Large intestine (tissue), 3 donors: ENCODE data around the gene OSBPL9. TPM values are rescaled to one million over a fixed set of nuclear protein-coding genes. Genes with fewer than 3 reads are reported as not detected.
"Not testable (repeated sequence)": the region's sequence is repeated elsewhere in the genome, so short reads cannot be mapped to it uniquely, and the experiment has no call there.

Experiments
- DNase-seq, 2 donors: peaks; one replicate each; pipeline versions ENCODE4 v3.0.0 to v3.0.0-alpha.2; 2013
- H3K27ac ChIP-seq: one replicate; pipeline ENCODE4 v1.5.1; 2013; ENCODE audit warnings: low read length
- H3K27me3 ChIP-seq: 2 replicates; pipeline ENCODE4 v1.6.1; 2013; ENCODE audit warnings: low read length; ENCODE audit not compliant: control insufficient read depth, insufficient read depth
- H3K36me3 ChIP-seq: 2 replicates; pipeline ENCODE4 v1.6.1; 2013; ENCODE audit warnings: low read length; ENCODE audit not compliant: control insufficient read depth, insufficient read depth
- H3K4me1 ChIP-seq: one replicate; pipeline ENCODE4 v1.6.1; 2013; ENCODE audit warnings: low read length; ENCODE audit not compliant: control insufficient read depth, insufficient read depth
- H3K4me3 ChIP-seq: one replicate; pipeline ENCODE4 v1.5.1; 2013; ENCODE audit warnings: low read length
- H3K9me3 ChIP-seq: one replicate; pipeline ENCODE4 v1.6.1; 2013; ENCODE audit warnings: mild to moderate bottlenecking, low read depth, low read length, moderate library complexity; ENCODE audit not compliant: control insufficient read depth
- WGBS: methylation state at CpG from one replicate; pipeline ENCODE4 v1.1.5; 2013; ENCODE audit warnings: low lambda C conversion rate; ENCODE audit not compliant: insufficient coverage; 5-methylcytosine and 5-hydroxymethylcytosine counted together
- polyA plus RNA-seq: library from polyadenylated mRNA; unstranded; fragments of 120-200 nt; gene quantifications from one replicate; pipeline ENCODE4 v1.2.1, GENCODE V29; 2013

Gene OSBPL9
- polyA plus RNA-seq, 1 donor: 64.1 TPM

DNA sequence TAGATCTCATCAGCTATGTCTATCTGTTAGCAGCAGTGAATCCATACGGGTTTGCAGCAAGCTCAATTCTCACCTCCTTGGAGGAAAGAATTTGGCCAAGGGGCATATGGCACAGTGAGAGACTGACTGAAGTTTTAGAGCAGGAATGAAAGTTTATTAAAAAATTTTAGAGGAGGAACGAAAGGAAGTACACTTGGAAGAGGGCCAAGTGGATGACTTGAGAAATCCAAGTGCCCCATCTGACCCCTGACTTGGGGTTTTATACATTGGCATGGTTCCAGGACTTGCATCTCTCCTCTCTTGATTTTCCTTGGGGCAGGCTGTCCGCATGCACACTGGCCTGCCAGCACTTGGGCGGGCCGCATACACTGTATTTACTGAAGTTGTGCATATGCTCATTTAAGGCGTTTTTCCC, 9.2 kb upstream of the OSBPL9 start:
- Histone ChIP-seq H3K36me3 (no peaks in the 10 kb centered on the region), H3K27ac (no peak overlapping the region), H3K4me1 (no peaks in the 10 kb centered on the region), H3K4me3 (no peak overlapping the region), H3K27me3 (no peaks in the 10 kb centered on the region), H3K9me3 (no peaks in the 10 kb centered on the region)
- no CpG with 5 or more reads among the region's 6 CpGs for WGBS
- no peak for DNase-seq

DNA sequence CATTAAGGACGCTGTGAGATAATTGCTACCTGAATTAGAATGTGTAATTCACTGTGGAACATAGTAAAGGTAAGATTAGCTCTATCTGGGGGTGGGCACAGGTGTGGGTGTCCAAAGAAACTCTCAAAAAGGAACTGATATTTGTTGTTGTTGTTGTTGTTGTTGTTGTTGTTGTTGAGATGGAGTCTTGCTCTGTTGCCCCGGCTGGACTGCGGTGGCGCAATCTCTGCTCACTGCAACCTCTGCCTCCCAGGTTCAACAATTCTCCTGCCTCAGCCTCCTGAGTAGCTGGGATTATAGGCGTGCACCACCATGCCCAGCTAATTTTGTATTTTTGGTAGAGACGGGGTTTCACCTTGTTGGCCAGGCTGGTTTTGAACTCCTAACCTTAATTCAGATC, 6.8 kb upstream of the OSBPL9 start:
- not testable (repeated sequence) for H3K4me1 ChIP-seq, H3K9me3 ChIP-seq, H3K27me3 ChIP-seq, H3K27ac ChIP-seq, H3K4me3 ChIP-seq, H3K36me3 ChIP-seq, DNase-seq
- 83% methylated on average over 1 of the region's 6 CpGs for WGBS

DNA sequence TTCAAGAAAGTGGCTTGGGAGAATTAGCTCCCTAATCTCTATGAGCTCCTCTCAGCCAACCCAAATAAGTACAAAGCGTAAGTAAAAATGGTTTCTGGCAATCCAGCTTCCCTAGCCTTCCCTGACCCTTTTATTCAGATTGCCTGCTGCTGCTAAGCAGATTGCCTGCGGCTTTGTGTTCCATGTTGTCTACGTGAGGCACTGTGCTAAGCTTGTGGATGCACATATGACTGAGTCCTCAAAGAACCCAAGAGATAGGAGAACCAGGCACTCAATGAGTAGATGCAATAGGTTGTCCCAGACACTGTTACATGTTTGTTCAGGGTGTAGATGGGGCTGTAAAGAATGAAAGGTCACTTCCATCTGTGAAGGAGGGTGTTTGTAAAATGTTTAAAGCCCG, 6.3 kb upstream of the OSBPL9 start:
- no peak for DNase-seq
- no peaks in the 10 kb centered on the region for H3K27me3 ChIP-seq
- H3K27ac ChIP-seq: no peak overlapping the region
- no peaks in the 10 kb centered on the region for H3K9me3 ChIP-seq
- H3K36me3 ChIP-seq: no peaks in the 10 kb centered on the region
- no CpG with 5 or more reads among the region's 4 CpGs for WGBS
- no peaks in the 10 kb centered on the region for H3K4me1 ChIP-seq
- H3K4me3 ChIP-seq: no peak overlapping the region

GRCh38 chr1:51612447-51612961, 4.4 kb upstream of the OSBPL9 start:
- no CpG with 5 or more reads among the region's 2 CpGs for WGBS
- Histone ChIP-seq H3K27ac (no peak overlapping the region), H3K27me3 (no peaks in the 10 kb centered on the region)

GRCh38 chr1:51615780-51616291, 1.1 kb upstream of the OSBPL9 start:
- H3K27ac ChIP-seq: no peak overlapping the region
- H3K9me3 ChIP-seq: no peaks in the 10 kb centered on the region
- no CpG with 5 or more reads among the region's 10 CpGs for WGBS
- H3K4me3 ChIP-seq: no peak overlapping the region
- no peak for DNase-seq
- no peaks in the 10 kb centered on the region for H3K36me3 ChIP-seq
- H3K27me3 ChIP-seq: no peaks in the 10 kb centered on the region
- H3K4me1 ChIP-seq: peaks cover 16% of the 10 kb centered on the region

More at GRCh38 chr1:51612447-51612961, 4.4 kb upstream of the OSBPL9 start:
- Histone ChIP-seq H3K36me3 (no peaks in the 10 kb centered on the region), H3K9me3 (no peaks in the 10 kb centered on the region), H3K4me3 (no peak overlapping the region), H3K4me1 (no peaks in the 10 kb centered on the region)
- no peak for DNase-seq

DNA sequence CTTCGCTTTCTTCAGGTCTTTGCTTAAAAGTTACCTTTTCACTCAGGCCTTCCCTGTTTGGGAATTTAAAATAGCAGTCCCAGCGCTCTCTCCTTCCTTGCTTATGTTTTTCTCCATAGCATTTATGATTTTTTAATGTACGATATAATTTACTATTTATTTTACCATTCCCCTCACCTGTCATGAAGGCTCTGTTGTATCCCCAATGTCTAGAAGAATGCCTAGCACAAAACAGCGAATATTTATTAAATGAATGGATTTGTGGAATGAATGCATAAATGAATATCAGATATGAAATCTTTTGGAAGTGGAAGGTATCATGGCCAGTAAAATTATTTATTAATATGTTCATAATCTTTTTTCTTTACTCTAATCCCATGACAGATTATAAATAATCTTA, 402 bp upstream of the OSBPL9 start:
- Histone ChIP-seq H3K4me1 (peaks cover 20% of the 10 kb centered on the region), H3K36me3 (no peaks in the 10 kb centered on the region), H3K9me3 (no peaks in the 10 kb centered on the region), H3K27me3 (no peaks in the 10 kb centered on the region), H3K27ac (no peak overlapping the region), H3K4me3 (peak overlapping the region; percentile 85)
- WGBS: 64% methylated on average over 4 of the region's 4 CpGs
- DNase-seq: no peak

DNA sequence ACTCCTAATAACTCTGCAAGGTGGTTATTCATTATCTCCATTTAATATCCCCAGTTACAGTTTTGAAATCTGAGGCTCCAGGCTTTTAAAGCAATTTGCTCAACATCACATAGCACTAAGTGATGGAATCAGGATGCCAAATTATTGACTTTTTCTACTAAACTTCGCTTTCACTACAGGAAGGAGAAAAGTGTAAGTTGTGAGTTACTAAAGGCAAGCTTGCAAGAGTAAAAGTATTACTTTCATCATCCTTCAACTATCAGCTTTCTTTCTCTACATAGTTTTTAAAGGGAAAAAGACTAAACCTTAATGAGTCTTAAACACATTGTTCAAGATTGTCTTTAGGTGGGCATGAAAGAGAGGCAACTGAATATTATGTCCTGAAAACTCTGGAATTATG, 1.8 kb downstream of the OSBPL9 start:
- no peaks in the 10 kb centered on the region for H3K27me3 ChIP-seq
- H3K4me1 ChIP-seq: peaks cover 25% of the 10 kb centered on the region
- no peak overlapping the region for H3K4me3 ChIP-seq
- no peak for DNase-seq
- no peaks in the 10 kb centered on the region for H3K36me3 ChIP-seq
- H3K27ac ChIP-seq: no peak overlapping the region
- WGBS: 100% methylated on average over 1 of the region's 1 CpG
- no peaks in the 10 kb centered on the region for H3K9me3 ChIP-seq

- H3K36me3 ChIP-seq: no peaks in the 10 kb centered on the region
- H3K4me3 ChIP-seq: no peak overlapping the region
- no peaks in the 10 kb centered on the region for H3K9me3 ChIP-seq
- H3K4me1 ChIP-seq: peaks cover 25% of the 10 kb centered on the region
- peak; percentile 61 to 74 for DNase-seq
- whole genome bisulfite sequencing: 100% methylated on average over 1 of the region's 1 CpG
- peak overlapping the region; percentile 85 for H3K27ac ChIP-seq
- no peaks in the 10 kb centered on the region for H3K27me3 ChIP-seq
Observed at GRCh38 chr1:51620470-51620869, 3.6 kb downstream of the OSBPL9 start.

GRCh38 chr1:51621161-51621560, 4.3 kb downstream of the OSBPL9 start:
- Histone ChIP-seq H3K27ac (peak overlapping the region; percentile 50), H3K4me1 (peaks cover 25% of the 10 kb centered on the region)

GRCh38 chr1:51621841-51622454, 5.1 kb downstream of the OSBPL9 start:
- H3K27ac ChIP-seq: peak overlapping the region; percentile 67
- H3K4me3 ChIP-seq: no peak overlapping the region
- no peak for DNase-seq
- no peaks in the 10 kb centered on the region for H3K36me3 ChIP-seq
- WGBS: no CpG with 5 or more reads among the region's 2 CpGs
- H3K9me3 ChIP-seq: no peaks in the 10 kb centered on the region
- H3K27me3 ChIP-seq: no peaks in the 10 kb centered on the region
- peaks cover 25% of the 10 kb centered on the region for H3K4me1 ChIP-seq

More at GRCh38 chr1:51621161-51621560, 4.3 kb downstream of the OSBPL9 start:
- H3K4me3 ChIP-seq: no peak overlapping the region
- DNase-seq: no peak
- H3K27me3 ChIP-seq: no peaks in the 10 kb centered on the region
- no peaks in the 10 kb centered on the region for H3K36me3 ChIP-seq
- 100% methylated on average over 2 of the region's 7 CpGs for WGBS
- H3K9me3 ChIP-seq: no peaks in the 10 kb centered on the region

GRCh38 chr1:51622455-51622913, 5.6 kb downstream of the OSBPL9 start:
- no CpG with 5 or more reads among the region's 2 CpGs for WGBS
- DNase-seq: peak; percentile 71 to 81
- Histone ChIP-seq H3K4me1 (peaks cover 25% of the 10 kb centered on the region), H3K9me3 (no peaks in the 10 kb centered on the region), H3K4me3 (no peak overlapping the region), H3K27me3 (no peaks in the 10 kb centered on the region), H3K36me3 (no peaks in the 10 kb centered on the region), H3K27ac (peak overlapping the region; percentile 67)
